ENCODE data around the gene GRIP2.

- no peak for TF ChIP-seq CTCF (optimal IDR thresholded peaks at IDR 0.05 in 1 of 3, IDR thresholded peaks at IDR 0.05 in 1 of 3, conservative IDR thresholded peaks at IDR 0.05 in 1 of 3; ENCODE audit: extremely low read depth in 1 of 3, insufficient read depth in 2 of 3, low read length in 3 of 3)
- no peak for TF ChIP-seq EZH2 (IDR thresholded peaks at IDR 0.05; ENCODE audit: low read length)
Measured at GRCh38 chr3:14471016-14471415, 69.1 kb downstream of the GRIP2 start.
